HK-2 (cell line): ENCODE data around the gene CYB5R3.
"Not testable (repeated sequence)": the region's sequence is repeated elsewhere in the genome, so short reads cannot be mapped to it uniquely, and the experiment has no call there.

Source experiments
- DNase-seq: peaks from one replicate; pipeline ENCODE4 v3.0.0-alpha.2; 2018; ENCODE audit not compliant: unreplicated experiment

CYB5R3 gene

DNA sequence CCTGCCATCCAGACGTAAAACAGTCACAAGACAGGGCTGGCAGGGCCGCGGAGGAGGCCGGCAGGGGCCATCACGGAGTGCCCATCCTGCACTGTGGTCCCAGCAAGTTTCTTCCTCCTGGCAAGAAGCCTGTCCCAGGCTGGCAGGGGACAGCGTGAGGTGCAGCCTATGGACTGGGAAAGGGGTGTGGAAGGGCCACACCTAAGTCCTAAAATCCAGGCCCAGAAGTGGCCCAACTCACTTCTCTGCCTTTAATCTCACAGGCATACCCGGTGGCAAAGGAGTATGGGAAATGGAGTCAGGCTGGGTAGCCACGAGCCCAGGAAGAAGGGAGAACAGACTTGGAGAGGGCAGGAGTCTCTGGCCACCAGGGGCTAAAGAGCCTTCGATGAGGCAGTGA, 78.6 kb downstream of the CYB5R3 start:
- DNase-seq = not testable (repeated sequence)

- DNase-seq = not testable (repeated sequence)
These were observed 81.2 kb downstream of the CYB5R3 start for GRCh38 chr22:42567950-42568349.
